WTC11 (cell line): ENCODE measurements around the gene CTSK. TPM values are rescaled to one million over a fixed set of nuclear protein-coding genes. Genes with fewer than 3 reads are reported as not detected.

Experiments
- ATAC-seq: fragments of 200-7000 bp; cut with Tn5 transposase; 2 replicates; pipeline ENCODE4 v1.10.0; 2021; ENCODE audit warnings: mild to moderate bottlenecking, moderate library complexity
- CTCF ChIA-PET: fragments of 300-600 bp; sonication (Branson Sonifier 250); formaldehyde crosslinking; loops from one replicate; lab custom pipeline; 2021; ENCODE audit warnings: antibody characterized with exemption; lab: Charles Lee
- POLR2A ChIA-PET: fragments of 350-600 bp; sonication (Branson Sonifier 250); formaldehyde crosslinking; loops from one replicate; lab custom pipeline; 2021; ENCODE audit warnings: antibody characterized with exemption; lab: Charles Lee
- DNase-seq: peaks from one replicate; pipeline ENCODE4 v3.0.0; 2021; ENCODE audit warnings: low spot score
- H3K27ac Mint-ChIP-seq: 2 replicates; pipeline ENCODE4 v1.8.0; 2021; ENCODE audit warnings: mixed read lengths
- H3K27me3 Mint-ChIP-seq: 2 replicates; pipeline ENCODE4 v1.8.0; 2021; ENCODE audit warnings: low read depth, mild to moderate bottlenecking, moderate library complexity, mixed read lengths
- H3K36me3 Mint-ChIP-seq: 2 replicates; pipeline ENCODE4 v1.8.0; 2021; ENCODE audit warnings: mixed read lengths
- H3K4me1 Mint-ChIP-seq: 2 replicates; pipeline ENCODE4 v1.8.0; 2022; ENCODE audit warnings: mixed read lengths
- H3K4me3 Mint-ChIP-seq: 2 replicates; pipeline ENCODE4 v1.8.0; 2021; ENCODE audit warnings: mild to moderate bottlenecking, moderate library complexity, mixed read lengths
- H3K9me3 Mint-ChIP-seq: 2 replicates; pipeline ENCODE4 v1.8.0; 2021; ENCODE audit warnings: mixed read lengths
- AR ChIP-seq: fragments of 250-450 bp; sonication (Bioruptor Pico); IDR thresholded peaks from 2 replicates; pipeline ENCODE4 v1.9.0; 2021; ENCODE audit warnings: mild to moderate bottlenecking
- ATF1 ChIP-seq: sonication (generic); formaldehyde crosslinking; IDR thresholded peaks from 2 replicates; pipeline ENCODE4 v1.8.1; 2023; ENCODE audit warnings: mild to moderate bottlenecking, moderate library complexity, missing genetic modification reagents
- ATF3 ChIP-seq: sonication (generic); formaldehyde crosslinking; conservative IDR thresholded peaks from 2 replicates; pipeline ENCODE4 v1.8.1; 2022; ENCODE audit warnings: mild to moderate bottlenecking, missing genetic modification reagents
- CDX4 ChIP-seq: fragments of 250-450 bp; sonication (Bioruptor Pico); IDR thresholded peaks from 2 replicates; pipeline ENCODE4 v1.9.0; 2021; ENCODE audit warnings: moderate library complexity, mild to moderate bottlenecking, inconsistent platforms, borderline replicate concordance
- CREB1 ChIP-seq: sonication (generic); formaldehyde crosslinking; IDR thresholded peaks from 2 replicates; pipeline ENCODE4 v1.8.0; 2023; ENCODE audit warnings: mild to moderate bottlenecking, missing genetic modification reagents
- E2F5 ChIP-seq: sonication (generic); formaldehyde crosslinking; IDR thresholded peaks from 2 replicates; pipeline ENCODE4 v1.8.1; 2022; ENCODE audit warnings: mild to moderate bottlenecking, moderate library complexity, missing genetic modification reagents
- EMX1 ChIP-seq: fragments of 250-450 bp; sonication (Bioruptor Pico); IDR thresholded peaks from 2 replicates; pipeline ENCODE4 v1.8.0; 2021; ENCODE audit warnings: mild to moderate bottlenecking
- ESRRA ChIP-seq: sonication (generic); formaldehyde crosslinking; IDR thresholded peaks from 2 replicates; pipeline ENCODE4 v1.8.1; 2022; ENCODE audit warnings: mild to moderate bottlenecking, missing genetic modification reagents, borderline replicate concordance
- FOXJ3 ChIP-seq: sonication (generic); formaldehyde crosslinking; IDR thresholded peaks from 2 replicates; pipeline ENCODE4 v1.9.0; 2021; ENCODE audit warnings: missing genetic modification reagents, mild to moderate bottlenecking, borderline replicate concordance
- NFATC4 ChIP-seq: fragments of 250-450 bp; sonication (Bioruptor Pico); IDR thresholded peaks from 2 replicates; pipeline ENCODE4 v1.9.0; 2021; ENCODE audit warnings: mild to moderate bottlenecking
- NFE2L1 ChIP-seq: sonication (generic); formaldehyde crosslinking; IDR thresholded peaks from 2 replicates; pipeline ENCODE4 v1.8.1; 2023; ENCODE audit warnings: missing genetic modification reagents
- OVOL2 ChIP-seq: fragments of 250-450 bp; sonication (Bioruptor Pico); IDR thresholded peaks from 2 replicates; pipeline ENCODE4 v1.9.0; 2021; ENCODE audit warnings: mild to moderate bottlenecking, borderline replicate concordance
- TCF7 ChIP-seq: sonication (generic); formaldehyde crosslinking; IDR thresholded peaks from 2 replicates; pipeline ENCODE4 v1.8.0; 2022; ENCODE audit warnings: mild to moderate bottlenecking, low read depth, missing genetic modification reagents, moderate library complexity
- TEAD1 ChIP-seq: sonication (generic); formaldehyde crosslinking; IDR thresholded peaks from 2 replicates; pipeline ENCODE4 v1.8.0; 2022; ENCODE audit warnings: mild to moderate bottlenecking, missing genetic modification reagents
- TP53 ChIP-seq: sonication (generic); formaldehyde crosslinking; IDR thresholded peaks from 2 replicates; pipeline ENCODE4 v1.8.1; 2023; ENCODE audit warnings: mild to moderate bottlenecking, missing genetic modification reagents
- ZNF219 ChIP-seq: sonication (generic); formaldehyde crosslinking; IDR thresholded peaks from 2 replicates; pipeline ENCODE4 v1.8.0; 2023; ENCODE audit warnings: missing genetic modification reagents, mild to moderate bottlenecking, borderline replicate concordance
- ZNF396 ChIP-seq: fragments of 250-450 bp; sonication (Bioruptor Pico); IDR thresholded peaks from 2 replicates; pipeline ENCODE4 v1.8.0; 2021; ENCODE audit warnings: mild to moderate bottlenecking, moderate library complexity, borderline replicate concordance
- ZNF423 ChIP-seq: fragments of 250-450 bp; sonication (Bioruptor Pico); IDR thresholded peaks from 2 replicates; pipeline ENCODE4 v2.1.2; 2022; ENCODE audit warnings: mild to moderate bottlenecking, moderate library complexity
- ZNF532 ChIP-seq: fragments of 250-450 bp; sonication (Bioruptor Pico); IDR thresholded peaks from 2 replicates; pipeline ENCODE4 v1.9.0; 2021; ENCODE audit warnings: mild to moderate bottlenecking, borderline replicate concordance
- ZNF671 ChIP-seq: fragments of 250-450 bp; sonication (Bioruptor Pico); IDR thresholded peaks from 2 replicates; pipeline ENCODE4 v1.8.0; 2021; ENCODE audit warnings: mild to moderate bottlenecking
- total RNA-seq: library from RNA; stranded (reverse); gene quantifications from 3 replicates; pipeline ENCODE4 v1.2.3, GENCODE V29; 2021
- TF ChIP-seq, protein P1 (sequence below): sonication (generic); formaldehyde crosslinking; IDR thresholded peaks from 2 replicates; pipeline ENCODE4 v1.8.0; 2022; ENCODE audit warnings: mild to moderate bottlenecking, missing genetic modification reagents
- TF ChIP-seq, protein P2 (sequence below): sonication (generic); formaldehyde crosslinking; IDR thresholded peaks from 2 replicates; pipeline ENCODE4 v1.8.1; 2022; ENCODE audit warnings: missing genetic modification reagents, borderline replicate concordance
- TF ChIP-seq, protein P3 (sequence below): sonication (generic); formaldehyde crosslinking; IDR thresholded peaks from 2 replicates; pipeline ENCODE4 v1.8.0; 2022; ENCODE audit warnings: mild to moderate bottlenecking, missing genetic modification reagents

CTSK gene
- total RNA-seq, 1 experiment from 2014 or later = 9.4 TPM

DNA sequence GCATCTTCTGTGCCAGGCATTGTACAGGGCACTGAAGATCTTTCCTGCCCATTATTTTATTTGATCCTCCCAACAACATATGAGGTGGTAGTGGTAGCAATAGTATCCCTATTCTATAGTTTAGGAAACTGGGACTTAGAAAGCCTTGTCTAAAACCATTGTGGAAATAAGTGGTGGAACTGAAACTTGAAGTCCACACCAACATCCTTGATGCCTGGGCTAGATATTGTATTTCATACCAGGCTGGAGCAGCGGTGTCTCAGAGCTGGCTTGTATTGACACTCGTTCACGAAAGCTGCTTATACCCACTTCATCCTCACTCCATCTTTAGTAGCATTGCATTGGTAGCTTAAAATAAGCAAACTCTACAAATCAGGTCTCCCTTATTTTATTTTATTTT is 32.8 kb downstream of the CTSK start:
- CTCF ChIA-PET = interaction anchor here (0.9 kb wide), 1 partner anchor 109 kb away, joined by 3 read pairs; no protein-coding TSS in a partner anchor
- H3K9me3 Mint-ChIP-seq = peaks cover 3% of the 10 kb centered on the region
- H3K36me3 Mint-ChIP-seq = peaks cover 5% of the 10 kb centered on the region
- no peak overlapping the region for H3K27ac Mint-ChIP-seq
- no peak overlapping the region for H3K4me3 Mint-ChIP-seq
- no peak for ATAC-seq
- no peaks in the 10 kb centered on the region for H3K27me3 Mint-ChIP-seq
- TF ChIP-seq, protein P1, sequence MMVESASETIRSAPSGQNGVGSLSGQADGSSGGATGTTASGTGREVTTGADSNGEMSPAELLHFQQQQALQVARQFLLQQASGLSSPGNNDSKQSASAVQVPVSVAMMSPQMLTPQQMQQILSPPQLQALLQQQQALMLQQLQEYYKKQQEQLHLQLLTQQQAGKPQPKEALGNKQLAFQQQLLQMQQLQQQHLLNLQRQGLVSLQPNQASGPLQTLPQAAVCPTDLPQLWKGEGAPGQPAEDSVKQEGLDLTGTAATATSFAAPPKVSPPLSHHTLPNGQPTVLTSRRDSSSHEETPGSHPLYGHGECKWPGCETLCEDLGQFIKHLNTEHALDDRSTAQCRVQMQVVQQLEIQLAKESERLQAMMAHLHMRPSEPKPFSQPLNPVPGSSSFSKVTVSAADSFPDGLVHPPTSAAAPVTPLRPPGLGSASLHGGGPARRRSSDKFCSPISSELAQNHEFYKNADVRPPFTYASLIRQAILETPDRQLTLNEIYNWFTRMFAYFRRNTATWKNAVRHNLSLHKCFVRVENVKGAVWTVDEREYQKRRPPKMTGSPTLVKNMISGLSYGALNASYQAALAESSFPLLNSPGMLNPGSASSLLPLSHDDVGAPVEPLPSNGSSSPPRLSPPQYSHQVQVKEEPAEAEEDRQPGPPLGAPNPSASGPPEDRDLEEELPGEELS (CRISPR knock-in tag) = no peak
- no peak for TF ChIP-seq TEAD1 (CRISPR knock-in tag)
- no peak for TF ChIP-seq AR (CRISPR knock-in tag)
- TF ChIP-seq CDX4 (CRISPR knock-in tag) = no peak
- no peak for TF ChIP-seq ZNF219 (CRISPR knock-in tag)
- TF ChIP-seq ZNF396 (CRISPR knock-in tag) = no peak
- TF ChIP-seq FOXJ3 (CRISPR knock-in tag) = no peak
- TF ChIP-seq TCF7 = no peak
- no peak for TF ChIP-seq ESRRA
- no peak for TF ChIP-seq E2F5 (CRISPR knock-in tag)
- no peak for TF ChIP-seq NFATC4
- TF ChIP-seq, all 79 proteins: peak for 0
- no peak for DNase-seq
- H3K4me1 Mint-ChIP-seq = no peaks in the 10 kb centered on the region
- POLR2A ChIA-PET = interaction anchor here (0.6 kb wide), 1 partner anchor 404 kb away, joined by 3 read pairs; no protein-coding TSS in a partner anchor

- ATAC-seq (no peak), DNase-seq (no peak)
- Mint-ChIP-seq H3K27ac (no peak overlapping the region), H3K4me3 (no peak overlapping the region), H3K36me3 (no peaks in the 10 kb centered on the region), H3K9me3 (no peaks in the 10 kb centered on the region), H3K27me3 (no peaks in the 10 kb centered on the region), H3K4me1 (no peaks in the 10 kb centered on the region)
- ChIA-PET POLR2A (no interaction called here), CTCF (no interaction called here)
- TF ChIP-seq CREB1 (CRISPR knock-in tag) (no peak), ZNF423 (CRISPR knock-in tag) (no peak), ZNF671 (CRISPR knock-in tag) (no peak), ZNF532 (CRISPR knock-in tag) (no peak), EMX1 (CRISPR knock-in tag) (no peak), ATF3 (CRISPR knock-in tag) (no peak), TP53 (CRISPR knock-in tag) (no peak), NFE2L1 (CRISPR knock-in tag) (no peak), ATF1 (no peak), OVOL2 (no peak)
- TF ChIP-seq, protein P2, sequence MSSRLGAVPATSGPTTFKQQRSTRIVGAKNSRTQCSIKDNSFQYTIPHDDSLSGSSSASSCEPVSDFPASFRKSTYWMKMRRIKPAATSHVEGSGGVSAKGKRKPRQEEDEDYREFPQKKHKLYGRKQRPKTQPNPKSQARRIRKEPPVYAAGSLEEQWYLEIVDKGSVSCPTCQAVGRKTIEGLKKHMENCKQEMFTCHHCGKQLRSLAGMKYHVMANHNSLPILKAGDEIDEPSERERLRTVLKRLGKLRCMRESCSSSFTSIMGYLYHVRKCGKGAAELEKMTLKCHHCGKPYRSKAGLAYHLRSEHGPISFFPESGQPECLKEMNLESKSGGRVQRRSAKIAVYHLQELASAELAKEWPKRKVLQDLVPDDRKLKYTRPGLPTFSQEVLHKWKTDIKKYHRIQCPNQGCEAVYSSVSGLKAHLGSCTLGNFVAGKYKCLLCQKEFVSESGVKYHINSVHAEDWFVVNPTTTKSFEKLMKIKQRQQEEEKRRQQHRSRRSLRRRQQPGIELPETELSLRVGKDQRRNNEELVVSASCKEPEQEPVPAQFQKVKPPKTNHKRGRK (CRISPR knock-in tag) = no peak
- TF ChIP-seq, protein P3, sequence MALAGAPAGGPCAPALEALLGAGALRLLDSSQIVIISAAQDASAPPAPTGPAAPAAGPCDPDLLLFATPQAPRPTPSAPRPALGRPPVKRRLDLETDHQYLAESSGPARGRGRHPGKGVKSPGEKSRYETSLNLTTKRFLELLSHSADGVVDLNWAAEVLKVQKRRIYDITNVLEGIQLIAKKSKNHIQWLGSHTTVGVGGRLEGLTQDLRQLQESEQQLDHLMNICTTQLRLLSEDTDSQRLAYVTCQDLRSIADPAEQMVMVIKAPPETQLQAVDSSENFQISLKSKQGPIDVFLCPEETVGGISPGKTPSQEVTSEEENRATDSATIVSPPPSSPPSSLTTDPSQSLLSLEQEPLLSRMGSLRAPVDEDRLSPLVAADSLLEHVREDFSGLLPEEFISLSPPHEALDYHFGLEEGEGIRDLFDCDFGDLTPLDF (CRISPR knock-in tag) = no peak
Observed at GRCh38 chr1:150772326-150772725, 35.7 kb downstream of the CTSK start.
